Neural progenitor cell (in vitro differentiated cells): ENCODE measurements around the gene HVCN1.

Experiments
- CTCF ChIP-seq: fragments of 200-600 bp; sonication (generic); IDR thresholded peaks from 2 replicates; pipeline ENCODE4 v1.5.1; 2017; ENCODE audit warnings: antibody characterized with exemption, mild to moderate bottlenecking
- EZH2phosphoT487 ChIP-seq: fragments of 200-600 bp; sonication (generic); IDR thresholded peaks from 2 replicates; pipeline ENCODE4 v1.6.1; 2017; ENCODE audit warnings: antibody characterized with exemption

- TF ChIP-seq CTCF: no peak
- no peak for TF ChIP-seq EZH2phosphoT487
Measured at GRCh38 chr12:110680032-110680431, 8.9 kb downstream of the HVCN1 start.
